ENCODE results near the gene C4orf50.

Gene C4orf50

GRCh38 chr4:5982156-5982973 lies 35.9 kb downstream of the C4orf50 start:
- peaks cover 3% of the 10 kb centered on the region for H3K36me3 Mint-ChIP-seq

GRCh38 chr4:5980436-5981155 lies 37.6 kb downstream of the C4orf50 start:
- no peak overlapping the region for H3K4me3 Mint-ChIP-seq
- H3K27ac Mint-ChIP-seq, result no peak overlapping the region
- H3K4me1 Mint-ChIP-seq (ENCODE audit: low read depth), result no peaks in the 10 kb centered on the region
- H3K36me3 Mint-ChIP-seq, result peaks cover 3% of the 10 kb centered on the region
- peaks cover 18% of the 10 kb centered on the region for H3K9me3 Mint-ChIP-seq (ENCODE audit: low read depth)
- H3K27me3 Mint-ChIP-seq, result peaks cover 15% of the 10 kb centered on the region

More at GRCh38 chr4:5982156-5982973, 35.9 kb downstream of the C4orf50 start:
- no peaks in the 10 kb centered on the region for H3K4me1 Mint-ChIP-seq (ENCODE audit: low read depth)
- H3K27me3 Mint-ChIP-seq, result peaks cover 14% of the 10 kb centered on the region
- H3K27ac Mint-ChIP-seq, result no peak overlapping the region
- H3K9me3 Mint-ChIP-seq (ENCODE audit: low read depth), result peaks cover 18% of the 10 kb centered on the region
- H3K4me3 Mint-ChIP-seq, result no peak overlapping the region

- H3K4me1 Mint-ChIP-seq (ENCODE audit: low read depth), result no peaks in the 10 kb centered on the region
- peaks cover 15% of the 10 kb centered on the region for H3K27me3 Mint-ChIP-seq
- no peak overlapping the region for H3K4me3 Mint-ChIP-seq
- H3K36me3 Mint-ChIP-seq, result peaks cover 3% of the 10 kb centered on the region
- peaks cover 17% of the 10 kb centered on the region for H3K9me3 Mint-ChIP-seq (ENCODE audit: low read depth)
- no peak overlapping the region for H3K27ac Mint-ChIP-seq
Measured at GRCh38 chr4:5979981-5980380, 38.2 kb downstream of the C4orf50 start.

- H3K27me3 Mint-ChIP-seq, result peaks cover 9% of the 10 kb centered on the region
- H3K4me1 Mint-ChIP-seq (ENCODE audit: low read depth), result no peaks in the 10 kb centered on the region
- H3K27ac Mint-ChIP-seq, result no peak overlapping the region
- no peak overlapping the region for H3K4me3 Mint-ChIP-seq
- no peaks in the 10 kb centered on the region for H3K9me3 Mint-ChIP-seq (ENCODE audit: low read depth)
- H3K36me3 Mint-ChIP-seq, result no peaks in the 10 kb centered on the region
Measured at GRCh38 chr4:5976921-5977320, 41.3 kb downstream of the C4orf50 start.

- H3K4me1 Mint-ChIP-seq (ENCODE audit: low read depth), result no peaks in the 10 kb centered on the region
- no peak overlapping the region for H3K4me3 Mint-ChIP-seq
- no peaks in the 10 kb centered on the region for H3K9me3 Mint-ChIP-seq (ENCODE audit: low read depth)
- H3K27ac Mint-ChIP-seq, result no peak overlapping the region
- H3K27me3 Mint-ChIP-seq, result peaks cover 9% of the 10 kb centered on the region
- no peaks in the 10 kb centered on the region for H3K36me3 Mint-ChIP-seq
Measured at GRCh38 chr4:5976431-5976830, 41.8 kb downstream of the C4orf50 start.

- no peaks in the 10 kb centered on the region for H3K36me3 Mint-ChIP-seq
- no peaks in the 10 kb centered on the region for H3K4me1 Mint-ChIP-seq (ENCODE audit: low read depth)
- no peak overlapping the region for H3K27ac Mint-ChIP-seq
- H3K27me3 Mint-ChIP-seq, result peaks cover 6% of the 10 kb centered on the region
- H3K4me3 Mint-ChIP-seq, result no peak overlapping the region
- no peaks in the 10 kb centered on the region for H3K9me3 Mint-ChIP-seq (ENCODE audit: low read depth)
Measured at GRCh38 chr4:5974321-5974720, 43.9 kb downstream of the C4orf50 start.

- no peaks in the 10 kb centered on the region for H3K9me3 Mint-ChIP-seq (ENCODE audit: low read depth)
- H3K4me3 Mint-ChIP-seq, result no peak overlapping the region
- H3K36me3 Mint-ChIP-seq, result no peaks in the 10 kb centered on the region
- no peaks in the 10 kb centered on the region for H3K4me1 Mint-ChIP-seq (ENCODE audit: low read depth)
- H3K27me3 Mint-ChIP-seq, result peaks cover 6% of the 10 kb centered on the region
- H3K27ac Mint-ChIP-seq, result no peak overlapping the region
Measured at GRCh38 chr4:5973486-5974220, 44.6 kb downstream of the C4orf50 start.

GRCh38 chr4:5973033-5973432 lies 45.2 kb downstream of the C4orf50 start:
- no peak overlapping the region for H3K4me3 Mint-ChIP-seq
- H3K27me3 Mint-ChIP-seq, result peaks cover 4% of the 10 kb centered on the region
- H3K4me1 Mint-ChIP-seq (ENCODE audit: low read depth), result no peaks in the 10 kb centered on the region
- H3K36me3 Mint-ChIP-seq, result no peaks in the 10 kb centered on the region
- H3K9me3 Mint-ChIP-seq (ENCODE audit: low read depth), result no peaks in the 10 kb centered on the region
- no peak overlapping the region for H3K27ac Mint-ChIP-seq

GRCh38 chr4:5972571-5972970 lies 45.7 kb downstream of the C4orf50 start:
- no peaks in the 10 kb centered on the region for H3K36me3 Mint-ChIP-seq
- H3K27ac Mint-ChIP-seq, result no peak overlapping the region
- no peak overlapping the region for H3K4me3 Mint-ChIP-seq
- no peaks in the 10 kb centered on the region for H3K9me3 Mint-ChIP-seq (ENCODE audit: low read depth)
- H3K27me3 Mint-ChIP-seq, result peaks cover 4% of the 10 kb centered on the region
- no peaks in the 10 kb centered on the region for H3K4me1 Mint-ChIP-seq (ENCODE audit: low read depth)

- H3K9me3 Mint-ChIP-seq (ENCODE audit: low read depth), result no peaks in the 10 kb centered on the region
- H3K4me1 Mint-ChIP-seq (ENCODE audit: low read depth), result no peaks in the 10 kb centered on the region
- H3K27me3 Mint-ChIP-seq, result peaks cover 3% of the 10 kb centered on the region
- H3K36me3 Mint-ChIP-seq, result no peaks in the 10 kb centered on the region
- no peak overlapping the region for H3K4me3 Mint-ChIP-seq
- no peak overlapping the region for H3K27ac Mint-ChIP-seq
Measured at GRCh38 chr4:5971078-5971450, 47.2 kb downstream of the C4orf50 start.

GRCh38 chr4:5970381-5971077 lies 47.7 kb downstream of the C4orf50 start:
- Mint-ChIP-seq H3K36me3 (no peaks in the 10 kb centered on the region), H3K27ac (no peak overlapping the region), H3K9me3 (ENCODE audit: low read depth) (no peaks in the 10 kb centered on the region), H3K4me1 (ENCODE audit: low read depth) (no peaks in the 10 kb centered on the region), H3K27me3 (peaks cover 3% of the 10 kb centered on the region), H3K4me3 (no peak overlapping the region)

- Mint-ChIP-seq H3K36me3 (no peaks in the 10 kb centered on the region), H3K4me3 (no peak overlapping the region), H3K9me3 (ENCODE audit: low read depth) (no peaks in the 10 kb centered on the region), H3K4me1 (ENCODE audit: low read depth) (no peaks in the 10 kb centered on the region), H3K27ac (no peak overlapping the region), H3K27me3 (peaks cover 3% of the 10 kb centered on the region)
Measured at GRCh38 chr4:5969777-5970176, 48.5 kb downstream of the C4orf50 start.

- no peak overlapping the region for H3K4me3 Mint-ChIP-seq
- no peak overlapping the region for H3K27ac Mint-ChIP-seq
- no peaks in the 10 kb centered on the region for H3K4me1 Mint-ChIP-seq (ENCODE audit: low read depth)
- H3K9me3 Mint-ChIP-seq (ENCODE audit: low read depth), result no peaks in the 10 kb centered on the region
- peaks cover 3% of the 10 kb centered on the region for H3K27me3 Mint-ChIP-seq
- H3K36me3 Mint-ChIP-seq, result no peaks in the 10 kb centered on the region
Measured at GRCh38 chr4:5969336-5969735, 48.9 kb downstream of the C4orf50 start.

- no peaks in the 10 kb centered on the region for H3K9me3 Mint-ChIP-seq (ENCODE audit: low read depth)
- no peak overlapping the region for H3K4me3 Mint-ChIP-seq
- H3K4me1 Mint-ChIP-seq (ENCODE audit: low read depth), result no peaks in the 10 kb centered on the region
- peaks cover 3% of the 10 kb centered on the region for H3K27me3 Mint-ChIP-seq
- no peak overlapping the region for H3K27ac Mint-ChIP-seq
- no peaks in the 10 kb centered on the region for H3K36me3 Mint-ChIP-seq
Measured at GRCh38 chr4:5968246-5968645, 50.0 kb downstream of the C4orf50 start.
